Heart left ventricle (tissue), 16 donors: Measurements from ENCODE around the gene GPRC5B. TPM values are rescaled to one million over a fixed set of nuclear protein-coding genes. Genes with fewer than 3 reads are reported as not detected.

Experiments
- ATAC-seq, 4 donors: fragments of 200-7000 bp; cut with Tn5 transposase; one replicate each; pipeline ENCODE4 v1.9.1; 2020 to 2022; ENCODE audit warnings: moderate library complexity in 4 of 4, mild to moderate bottlenecking in 3 of 4, moderate number of reproducible peaks in 1 of 4
- DNase-seq, 5 donors: peaks; one replicate each; pipeline ENCODE4 v3.0.0-alpha.2; 2020
- H3K27ac ChIP-seq, 12 donors: fragments of 200-600 bp; sonication (generic) in 4 of 12; one replicate each; pipeline versions ENCODE4 v1.5.0 to v1.8.0; 2016 to 2022; ENCODE audit warnings: mild to moderate bottlenecking in 2 of 12
- H3K27me3 ChIP-seq, 9 donors: fragments of 200-600 bp; sonication (generic) in 2 of 9; one replicate each; pipeline versions ENCODE4 v1.5.1 to v1.8.0; 2016 to 2022; ENCODE audit warnings: mild to moderate bottlenecking in 3 of 9
- H3K36me3 ChIP-seq, 9 donors: fragments of 200-600 bp; sonication (generic) in 2 of 9; one replicate each; pipeline versions ENCODE4 v1.5.0 to v1.8.0; 2018 to 2022; ENCODE audit warnings: mild to moderate bottlenecking in 2 of 9
- H3K4me1 ChIP-seq, 12 donors: fragments of 200-600 bp; sonication (generic) in 4 of 12; one replicate each; pipeline versions ENCODE4 v1.5.0 to v1.8.0; 2016 to 2022; ENCODE audit warnings: mild to moderate bottlenecking in 3 of 12
- H3K4me3 ChIP-seq, 12 donors: fragments of 200-600 bp; sonication (generic) in 4 of 12; one replicate each; pipeline versions ENCODE4 v1.5.0 to v1.8.0; 2017 to 2022; ENCODE audit warnings: mild to moderate bottlenecking in 9 of 12, moderate library complexity in 4 of 12
- H3K9me3 ChIP-seq, 12 donors: fragments of 200-600 bp; sonication (generic) in 4 of 12; one replicate each; pipeline versions ENCODE4 v1.5.0 to v1.8.0; 2016 to 2022; ENCODE audit warnings: mild to moderate bottlenecking in 1 of 12
- CTCF ChIP-seq, 12 donors: fragments of 200-600 bp; sonication (generic) in 4 of 12; IDR thresholded peaks; one replicate each; pipeline versions ENCODE4 v1.5.0 to v1.8.0; 2018 to 2022; ENCODE audit warnings: antibody characterized with exemption in 12 of 12, mild to moderate bottlenecking in 5 of 12
- POLR2A ChIP-seq, 2 donors: fragments of 450-650 bp; IDR thresholded peaks; one replicate each; pipeline ENCODE4 v1.6.1; 2017; ENCODE audit warnings: antibody characterized with exemption in 2 of 2, mild to moderate bottlenecking in 2 of 2, moderate library complexity in 2 of 2
- WGBS, 4 donors: extraction: QIAGEN DNeasy Blood & Tissue Kit in 2 of 4; methylation state at CpG; one replicate each; pipeline versions ENCODE4 v1.1.5 to v1.1.7; 2013 to 2018; 5-methylcytosine and 5-hydroxymethylcytosine counted together
- intact Hi-C, 10 donors: fragments of 100-400 bp; cut with DNase I; formaldehyde crosslinking; loops; one replicate each; pipeline versions ENCODE4 v1.11.1 to v1.14.2; 2022
- polyA plus RNA-seq, 2 donors: library from polyadenylated mRNA; stranded (reverse); fragments of 200-250 nt; gene quantifications; one replicate each; pipeline ENCODE4 v1.2.3, GENCODE V29; 2013
- total RNA-seq, 9 donors: library from RNA; depleted of rRNA in 2 of 9; stranded (reverse); fragments of >200 nt in 2 of 9; fragmentation: NEBNext Ultra II Directional in 3 of 9; extraction: Animal tissue kit (Norgen Biotek cat#: 25700) in 3 of 9; gene quantifications; one replicate each; pipeline versions ENCODE4 v1.1.0 to v1.2.4, GENCODE V29; 2016 to 2023
- donor health status: ischemic (EF 13 %, LVEDD 7.1; RV severe dilation, severe dysfunction).
- donor health status: healthy with polysubstance abuse.
- donor health status: DM: no; HTN: yes; CAD: no.
- donor health status: DM: no; HTN: no; CAD: no.
- donor health status: ischemic (EF 25% LVEDD 6.9; RV normal size, moderate dysfunction).
- donor health status: ischemic (EF 25% LVEDD 5.7; RV mildly dilated, moderate dysfunction).
- donor health status: healthy.
- donor health status: DM: yes; HTN: yes; CAD: no.
- donor health status: ischemic (EF 35%, LVEDD 5.7; RV mildly dilated, moderate dysfunction).
- donor health status: nonischemic (EF 11% LVEDD 7.7; RV severe dilation, severe dysfunction).
- donor health status: DM: yes; HTN: yes; CAD: no.
- donor health status: PGD.
- donor health status: ischemic (EF 29% LVEDD 5.4; RV normal size, mild dysfunction).
- donor health status: nonischemic (EF 23%, LVEDD 6.1; RV moderate dilation, normal function).

Gene GPRC5B
- total and polyA plus RNA-seq, 11 donors = 43.0 to 104 (median 77.9) TPM

GRCh38 chr16:19859166-19859565 lies 25.5 kb downstream of the GPRC5B start:
- Histone ChIP-seq H3K27ac (no peak overlapping the region), H3K4me3 (no peak overlapping the region), H3K27me3 (no peaks in the 10 kb centered on the region), H3K9me3 (no peaks in the 10 kb centered on the region), H3K4me1 (peaks cover 0 to 24% (median 5%) of the 10 kb centered on the region in 12 donors), H3K36me3 (peaks cover 0 to 82% (median 46%) of the 10 kb centered on the region in 9 donors)
- TF ChIP-seq CTCF (IDR thresholded peaks at IDR 0.05) (no peak), POLR2A (IDR thresholded peaks at IDR 0.05) (no peak)
- DNase-seq (no peak), ATAC-seq (no peak)
- intact Hi-C loops = no loop called here
- whole genome bisulfite sequencing, 4 donors = 85 to 96% (median 91%) methylated on average over 9 of the region's 9 CpGs

GRCh38 chr16:19858340-19859018 lies 26.2 kb downstream of the GPRC5B start:
- no peaks in the 10 kb centered on the region for H3K27me3 ChIP-seq
- DNase-seq = no peak
- no peak for ATAC-seq
- WGBS, 4 donors = 77 to 81% (median 80%) methylated on average over 22 of the region's 22 CpGs
- no peaks in the 10 kb centered on the region for H3K9me3 ChIP-seq
- peaks cover 0 to 75% (median 44%) of the 10 kb centered on the region in 9 donors for H3K36me3 ChIP-seq
- no peak overlapping the region for H3K27ac ChIP-seq
- TF ChIP-seq CTCF (IDR thresholded peaks at IDR 0.05) (no peak), POLR2A (IDR thresholded peaks at IDR 0.05) (no peak)
- peaks cover 0 to 21% (median under 1%) of the 10 kb centered on the region in 12 donors for H3K4me1 ChIP-seq
- no peak overlapping the region for H3K4me3 ChIP-seq
- intact Hi-C loops = no loop called here

GRCh38 chr16:19857593-19858339 lies 26.9 kb downstream of the GPRC5B start:
- WGBS, 4 donors = 81 to 86% (median 85%) methylated on average over 16 of the region's 16 CpGs
- Histone ChIP-seq H3K4me1 (peaks cover 0 to 23% (median 3%) of the 10 kb centered on the region in 12 donors), H3K9me3 (no peaks in the 10 kb centered on the region), H3K27me3 (no peaks in the 10 kb centered on the region), H3K36me3 (peaks cover 0 to 72% (median 44%) of the 10 kb centered on the region in 9 donors), H3K4me3 (no peak overlapping the region), H3K27ac (no peak overlapping the region)
- DNase-seq = no peak
- intact Hi-C loops = no loop called here
- no peak for ATAC-seq
- no peak for TF ChIP-seq POLR2A (IDR thresholded peaks at IDR 0.05)
- no peak for TF ChIP-seq CTCF (IDR thresholded peaks at IDR 0.05)

- H3K27me3 ChIP-seq = no peaks in the 10 kb centered on the region
- no peak for DNase-seq
- no peak overlapping the region for H3K4me3 ChIP-seq
- H3K9me3 ChIP-seq = no peaks in the 10 kb centered on the region
- 85 to 92% (median 89%) methylated on average over 9 to 10 of the region's 10 CpGs for WGBS, 4 donors
- ATAC-seq = no peak
- intact Hi-C loops = no loop called here
- H3K36me3 ChIP-seq = peaks cover 0 to 58% (median 37%) of the 10 kb centered on the region in 9 donors
- peaks cover 0 to 25% (median 9%) of the 10 kb centered on the region in 12 donors for H3K4me1 ChIP-seq
- no peak for TF ChIP-seq POLR2A (IDR thresholded peaks at IDR 0.05)
- no peak overlapping the region for H3K27ac ChIP-seq
Observed at GRCh38 chr16:19856120-19856519, 28.5 kb downstream of the GPRC5B start.
